HepG2 (cell line): ENCODE data around the gene INHBE. TPM values are rescaled to one million over a fixed set of nuclear protein-coding genes. Genes with fewer than 3 reads are reported as not detected.

Experiments used
- ATAD3A ChIP-seq: sonication (generic); formaldehyde crosslinking; IDR thresholded peaks from 2 replicates; pipeline ENCODE4 v1.4.0; 2020; ENCODE audit warnings: missing genetic modification reagents
- ETV6 ChIP-seq: sonication (generic); formaldehyde crosslinking; conservative IDR thresholded peaks from 2 replicates; pipeline ENCODE4 v1.4.0; 2020; ENCODE audit warnings: missing genetic modification reagents
- GZF1 ChIP-seq: sonication (generic); formaldehyde crosslinking; IDR thresholded peaks from 2 replicates; pipeline ENCODE4 v1.5.1; 2020; ENCODE audit warnings: mild to moderate bottlenecking, missing genetic modification reagents
- HOXA5 ChIP-seq: sonication (generic); formaldehyde crosslinking; IDR thresholded peaks from 2 replicates; pipeline ENCODE4 v1.4.0; 2020; ENCODE audit warnings: missing genetic modification reagents
- MLXIP ChIP-seq: sonication (generic); formaldehyde crosslinking; IDR thresholded peaks from 2 replicates; pipeline ENCODE4 v1.9.0; 2021; ENCODE audit warnings: missing genetic modification reagents, borderline replicate concordance
- MNT ChIP-seq: fragments of 450-650 bp; IDR thresholded peaks from 2 replicates; pipeline ENCODE4 v1.6.1; 2016
- PAXIP1 ChIP-seq: sonication (generic); formaldehyde crosslinking; conservative IDR thresholded peaks from 2 replicates; pipeline ENCODE4 v1.4.0; 2020; ENCODE audit warnings: mild to moderate bottlenecking, missing genetic modification reagents, moderate library complexity
- RAD51 ChIP-seq: fragments of 450-650 bp; IDR thresholded peaks from 2 replicates; pipeline ENCODE4 v1.6.1; 2016; ENCODE audit warnings: borderline replicate concordance
- SOX5 ChIP-seq: IDR thresholded peaks from 2 replicates; pipeline ENCODE4 v1.6.1; 2016; ENCODE audit warnings: borderline replicate concordance
- STAT6 ChIP-seq: sonication (generic); formaldehyde crosslinking; IDR thresholded peaks from 2 replicates; pipeline ENCODE4 v1.4.0; 2020; ENCODE audit warnings: missing genetic modification reagents, mild to moderate bottlenecking, borderline replicate concordance
- YEATS4 ChIP-seq: sonication (generic); formaldehyde crosslinking; IDR thresholded peaks from 2 replicates; pipeline ENCODE4 v1.4.0; 2020; ENCODE audit warnings: missing genetic modification reagents, borderline replicate concordance
- ZBTB21 ChIP-seq: sonication (generic); formaldehyde crosslinking; IDR thresholded peaks from 2 replicates; pipeline ENCODE4 v1.4.0; 2020; ENCODE audit warnings: missing genetic modification reagents
- ZBTB7B ChIP-seq: sonication (generic); formaldehyde crosslinking; IDR thresholded peaks from 2 replicates; pipeline ENCODE4 v1.4.0; 2020; ENCODE audit warnings: missing genetic modification reagents
- ZFP82 ChIP-seq: sonication (generic); formaldehyde crosslinking; IDR thresholded peaks from 2 replicates; pipeline ENCODE4 v1.5.1; 2020; ENCODE audit warnings: mild to moderate bottlenecking, missing genetic modification reagents, borderline replicate concordance
- ZNF737 ChIP-seq: sonication (generic); formaldehyde crosslinking; IDR thresholded peaks from 2 replicates; pipeline ENCODE4 v1.5.0; 2020; ENCODE audit warnings: missing genetic modification reagents, mild to moderate bottlenecking, borderline replicate concordance
- ZNF800 ChIP-seq: sonication (generic); formaldehyde crosslinking; IDR thresholded peaks from 2 replicates; pipeline ENCODE4 v1.4.0; 2020; ENCODE audit warnings: missing genetic modification reagents
- polyA plus RNA-seq, 8 experiments: library from polyadenylated mRNA; depleted of rRNA in 3 of 8; stranded (reverse) in 7 of 8; unstranded in 1 of 8; fragments of >200 nt; fragmentation: Illumina TruSeq in 4 of 8; extraction: Trizol in 4 of 8; gene quantifications; 2 replicates each; pipeline versions ENCODE4 v1.2.1 to v1.2.3, GENCODE V29; 2011 to 2016; ENCODE audit warnings: low read depth in 4 of 8, missing spikeins in 1 of 8, mixed read lengths in 1 of 8; ENCODE audit not compliant: insufficient read depth in 1 of 8
- total RNA-seq, 5 experiments: library from RNA; depleted of rRNA; stranded (reverse); fragments of >200 nt; fragmentation: Illumina TruSeq; extraction: Trizol; gene quantifications; 2 replicates each; pipeline ENCODE4 v1.2.3, GENCODE V29; 2016; ENCODE audit warnings: low read depth in 1 of 5

INHBE gene
- total and polyA plus RNA-seq, 2 of the 13 experiments (the other 11 are each of a cell fraction or from before 2014, with no cell fraction given), result 17.0 to 32.0 TPM

- TF ChIP-seq MLXIP (CRISPR knock-in tag), result no peak
- TF ChIP-seq ZFP82 (CRISPR knock-in tag), result peak; percentile 68; the same call in 1 of the 2 replicates
- TF ChIP-seq RAD51, result no peak
- 0 out of 2 replicates have a peak, but pooled peaks have one; percentile 34 for TF ChIP-seq PAXIP1
- TF ChIP-seq ATAD3A (CRISPR knock-in tag), result 0 out of 2 replicates have a peak, but pooled peaks have one; percentile 40
- peak; percentile 59; the same call in 1 of the 2 replicates for TF ChIP-seq ZBTB7B (CRISPR knock-in tag)
- peak; percentile 77; the same call in 1 of the 2 replicates for TF ChIP-seq ETV6 (CRISPR knock-in tag)
- no peak for TF ChIP-seq ZNF737
- no peak for TF ChIP-seq STAT6 (CRISPR knock-in tag)
- TF ChIP-seq SOX5 (CRISPR knock-in tag), result peak; percentile 61
- peak; percentile 79; the same call in 1 of the 2 replicates for TF ChIP-seq YEATS4 (CRISPR knock-in tag)
- peak; percentile 65; the same call in 1 of the 2 replicates for TF ChIP-seq GZF1 (CRISPR knock-in tag)
- TF ChIP-seq HOXA5 (CRISPR knock-in tag), result no peak; the same call in 1 of the 2 replicates
- peak; percentile 80; the same call in 1 of the 2 replicates for TF ChIP-seq ZNF800
- peak; percentile 90 for TF ChIP-seq ZBTB21 (CRISPR knock-in tag)
- TF ChIP-seq MNT, result peak; percentile 42
These were observed 24.1 kb upstream of the INHBE start, which contains the start of gene R3HDM2 (continued) for GRCh38 chr12:57430931-57431566.
